ENCODE data around the gene RAET1G. TPM values are rescaled to one million over a fixed set of nuclear protein-coding genes. Genes with fewer than 3 reads are reported as not detected.
"Not testable (repeated sequence)": the region's sequence is repeated elsewhere in the genome, so short reads cannot be mapped to it uniquely, and the experiment has no call there.

Gene RAET1G
- total RNA-seq, 1 experiment from 2014 or later, result 0.45 TPM

DNA sequence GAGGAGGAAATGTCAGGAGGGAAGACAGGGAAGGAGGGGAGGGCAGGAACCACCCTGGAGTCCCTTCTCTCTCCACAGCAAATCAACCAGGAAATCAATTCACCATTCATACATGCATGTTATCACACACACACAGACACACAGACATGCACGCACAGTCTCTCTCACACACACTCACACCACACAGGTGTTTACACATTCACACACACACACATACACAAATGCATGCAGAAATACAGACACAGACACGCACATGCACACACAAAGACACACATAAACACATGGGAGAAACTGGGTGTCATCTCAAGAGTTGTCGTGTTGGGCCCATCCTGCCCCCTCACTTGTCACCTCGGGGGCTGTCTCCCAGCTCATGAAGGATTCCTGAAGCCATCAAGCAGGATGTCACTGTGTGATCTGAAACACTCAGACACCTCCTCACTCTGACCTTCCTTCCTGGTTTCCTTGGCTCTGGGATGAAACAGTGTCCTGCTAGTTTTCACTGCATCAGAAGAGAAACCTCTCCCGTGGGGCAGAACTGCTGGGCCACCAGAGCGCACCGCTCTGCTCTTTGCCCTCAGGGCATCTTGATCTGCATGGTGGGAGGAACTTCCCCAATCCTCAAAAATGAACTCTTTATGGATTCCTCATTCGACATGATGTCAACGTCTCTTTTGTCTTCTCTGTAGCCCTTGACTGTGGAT lies 9.2 kb downstream of the RAET1G start:
- Histone ChIP-seq H3K27me3 (replicated peaks; ENCODE audit: insufficient read depth, low read depth, low read length, poor library complexity) (no peaks in the 10 kb centered on the region), H3K4me1 (ENCODE audit: insufficient read depth, low read length, poor library complexity, severe bottlenecking) (no peaks in the 10 kb centered on the region), H3K4me3 (ENCODE audit: low read depth, low read length, poor library complexity, severe bottlenecking) (no peak overlapping the region), H3K9me3 (ENCODE audit: low read depth, low read length, poor library complexity, severe bottlenecking) (no peaks in the 10 kb centered on the region), H3K36me3 (ENCODE audit: insufficient read depth, low read length, poor library complexity, severe bottlenecking) (no peaks in the 10 kb centered on the region), H3K27ac (ENCODE audit: low read depth, low read length, poor library complexity, severe bottlenecking) (no peak overlapping the region)
- POLR2A ChIA-PET (ENCODE audit: low non-redundant PET), result no interaction called here
- no peak for DNase-seq (ENCODE audit: low spot score)
- CTCF ChIA-PET, result no interaction called here
- BruUV-seq (replicated peaks), result no TSS peak
- intact Hi-C loops (cut with micrococcal nuclease; ENCODE audit: unreplicated experiment), result no loop called here
- no peak for TF ChIP-seq EZH2 (IDR thresholded peaks at IDR 0.05; ENCODE audit: borderline replicate concordance, low read depth, low read length, poor library complexity, severe bottlenecking)
- TF ChIP-seq, protein P1, sequence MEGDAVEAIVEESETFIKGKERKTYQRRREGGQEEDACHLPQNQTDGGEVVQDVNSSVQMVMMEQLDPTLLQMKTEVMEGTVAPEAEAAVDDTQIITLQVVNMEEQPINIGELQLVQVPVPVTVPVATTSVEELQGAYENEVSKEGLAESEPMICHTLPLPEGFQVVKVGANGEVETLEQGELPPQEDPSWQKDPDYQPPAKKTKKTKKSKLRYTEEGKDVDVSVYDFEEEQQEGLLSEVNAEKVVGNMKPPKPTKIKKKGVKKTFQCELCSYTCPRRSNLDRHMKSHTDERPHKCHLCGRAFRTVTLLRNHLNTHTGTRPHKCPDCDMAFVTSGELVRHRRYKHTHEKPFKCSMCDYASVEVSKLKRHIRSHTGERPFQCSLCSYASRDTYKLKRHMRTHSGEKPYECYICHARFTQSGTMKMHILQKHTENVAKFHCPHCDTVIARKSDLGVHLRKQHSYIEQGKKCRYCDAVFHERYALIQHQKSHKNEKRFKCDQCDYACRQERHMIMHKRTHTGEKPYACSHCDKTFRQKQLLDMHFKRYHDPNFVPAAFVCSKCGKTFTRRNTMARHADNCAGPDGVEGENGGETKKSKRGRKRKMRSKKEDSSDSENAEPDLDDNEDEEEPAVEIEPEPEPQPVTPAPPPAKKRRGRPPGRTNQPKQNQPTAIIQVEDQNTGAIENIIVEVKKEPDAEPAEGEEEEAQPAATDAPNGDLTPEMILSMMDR (conservative IDR thresholded peaks at IDR 0.05; ENCODE audit: low read depth, low read length), result no peak

DNA sequence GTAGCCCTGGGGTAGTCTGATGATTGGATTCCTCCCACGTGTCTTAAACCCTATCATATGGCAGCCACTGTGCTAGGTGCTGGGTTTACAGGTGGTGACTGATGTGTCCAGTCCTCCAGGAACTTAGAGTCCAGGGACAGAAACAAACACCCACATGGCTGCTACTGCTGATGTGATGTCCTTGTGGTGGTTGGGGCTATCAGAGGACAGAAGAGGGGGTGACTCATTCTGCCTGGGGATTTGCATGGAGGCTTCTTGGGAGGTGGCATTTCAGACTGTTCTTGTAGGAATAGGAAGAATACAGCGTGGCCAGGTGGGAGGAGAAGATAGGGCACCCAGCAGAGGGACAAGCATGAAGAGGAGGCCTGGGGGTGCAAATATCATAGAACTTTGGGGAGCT lies 9.8 kb downstream of the RAET1G start:
- CTCF ChIA-PET, result no interaction called here
- Histone ChIP-seq H3K36me3 (ENCODE audit: insufficient read depth, low read length, poor library complexity, severe bottlenecking) (no peaks in the 10 kb centered on the region), H3K4me1 (ENCODE audit: insufficient read depth, low read length, poor library complexity, severe bottlenecking) (no peaks in the 10 kb centered on the region), H3K27ac (ENCODE audit: low read depth, low read length, poor library complexity, severe bottlenecking) (no peak overlapping the region), H3K4me3 (ENCODE audit: low read depth, low read length, poor library complexity, severe bottlenecking) (no peak overlapping the region), H3K27me3 (replicated peaks; ENCODE audit: insufficient read depth, low read depth, low read length, poor library complexity) (no peaks in the 10 kb centered on the region), H3K9me3 (ENCODE audit: low read depth, low read length, poor library complexity, severe bottlenecking) (no peaks in the 10 kb centered on the region)
- POLR2A ChIA-PET (ENCODE audit: low non-redundant PET), result no interaction called here
- intact Hi-C loops (cut with micrococcal nuclease; ENCODE audit: unreplicated experiment), result no loop called here
- TF ChIP-seq, protein P1 (conservative IDR thresholded peaks at IDR 0.05; ENCODE audit: low read depth, low read length), result no peak
- TF ChIP-seq EZH2 (IDR thresholded peaks at IDR 0.05; ENCODE audit: borderline replicate concordance, low read depth, low read length, poor library complexity, severe bottlenecking), result no peak
- BruUV-seq (replicated peaks), result no TSS peak
- DNase-seq (ENCODE audit: low spot score), result no peak

DNA sequence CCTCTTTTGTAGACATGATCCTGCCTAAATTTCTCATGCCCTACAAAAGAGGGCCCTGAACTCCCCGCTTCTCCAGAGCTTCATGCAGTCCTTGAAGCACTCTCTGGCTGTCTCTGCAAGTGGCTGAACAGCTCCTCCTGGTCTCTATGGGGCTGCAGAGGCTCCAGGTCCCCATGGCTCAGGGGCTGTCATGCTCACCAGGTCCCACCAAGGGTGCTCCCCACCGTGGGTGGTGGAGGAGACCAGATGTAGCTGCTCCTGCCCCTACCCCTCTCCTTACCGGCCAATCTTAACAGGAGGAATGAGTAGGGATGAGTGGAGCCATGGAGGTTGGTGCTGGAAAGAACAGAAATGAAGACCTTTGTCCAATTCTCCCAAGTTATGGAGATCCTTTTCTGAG lies 10.2 kb downstream of the RAET1G start:
- H3K9me3 ChIP-seq (ENCODE audit: low read depth, low read length, poor library complexity, severe bottlenecking); H3K4me1 ChIP-seq (ENCODE audit: insufficient read depth, low read length, poor library complexity, severe bottlenecking); DNase-seq (ENCODE audit: low spot score); H3K36me3 ChIP-seq (ENCODE audit: insufficient read depth, low read length, poor library complexity, severe bottlenecking); POLR2A ChIA-PET (ENCODE audit: low non-redundant PET); H3K27ac ChIP-seq (ENCODE audit: low read depth, low read length, poor library complexity, severe bottlenecking); CTCF ChIA-PET; H3K4me3 ChIP-seq (ENCODE audit: low read depth, low read length, poor library complexity, severe bottlenecking); H3K27me3 ChIP-seq (replicated peaks; ENCODE audit: insufficient read depth, low read depth, low read length, poor library complexity); intact Hi-C loops (cut with micrococcal nuclease; ENCODE audit: unreplicated experiment); BruUV-seq (replicated peaks): not testable (repeated sequence)

DNA sequence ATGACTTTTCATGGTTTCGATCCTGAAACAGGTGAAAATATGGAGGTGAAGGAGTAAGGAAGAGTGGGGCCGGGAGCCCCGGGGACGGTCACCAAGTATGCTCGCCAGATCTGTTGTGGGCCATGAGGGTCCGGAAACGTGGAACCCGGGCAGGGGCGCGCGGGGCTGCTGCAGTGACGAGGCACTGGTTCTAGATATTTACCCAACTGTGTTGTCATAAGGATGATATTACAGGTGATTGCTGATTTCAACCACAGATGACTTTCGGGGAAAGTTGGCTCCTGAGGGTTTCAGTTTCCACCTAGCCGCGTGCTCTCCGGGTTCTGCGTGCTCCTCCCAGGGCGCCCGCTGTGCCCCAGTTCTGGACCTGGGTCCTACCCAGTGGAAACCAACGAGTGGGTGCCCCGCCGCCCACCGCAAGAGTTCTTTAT lies 12.2 kb downstream of the RAET1G start:
- TF ChIP-seq, protein P1 (conservative IDR thresholded peaks at IDR 0.05; ENCODE audit: low read depth, low read length), result no peak
- no peak for TF ChIP-seq EZH2 (IDR thresholded peaks at IDR 0.05; ENCODE audit: borderline replicate concordance, low read depth, low read length, poor library complexity, severe bottlenecking)
- Histone ChIP-seq H3K27ac (ENCODE audit: low read depth, low read length, poor library complexity, severe bottlenecking) (no peak overlapping the region), H3K36me3 (ENCODE audit: insufficient read depth, low read length, poor library complexity, severe bottlenecking) (no peaks in the 10 kb centered on the region), H3K4me1 (ENCODE audit: insufficient read depth, low read length, poor library complexity, severe bottlenecking) (no peaks in the 10 kb centered on the region), H3K27me3 (replicated peaks; ENCODE audit: insufficient read depth, low read depth, low read length, poor library complexity) (no peaks in the 10 kb centered on the region), H3K4me3 (ENCODE audit: low read depth, low read length, poor library complexity, severe bottlenecking) (no peak overlapping the region), H3K9me3 (ENCODE audit: low read depth, low read length, poor library complexity, severe bottlenecking) (no peaks in the 10 kb centered on the region)
- ChIA-PET CTCF (no interaction called here), POLR2A (ENCODE audit: low non-redundant PET) (no interaction called here)
- no peak for DNase-seq (ENCODE audit: low spot score)
- BruUV-seq (replicated peaks), result no TSS peak
- intact Hi-C loops (cut with micrococcal nuclease; ENCODE audit: unreplicated experiment), result no loop called here
